KMS-11 (cell line): ENCODE measurements around the gene RBM10.

Experiments
- H2AFZ ChIP-seq: fragments of 200-600 bp; sonication (generic); 2 replicates; pipeline ENCODE4 v1.6.1; 2016; ENCODE audit warnings: antibody characterized with exemption, mixed run types, low read depth
- H3K27ac ChIP-seq: fragments of 200-600 bp; sonication (generic); 2 replicates; pipeline ENCODE4 v1.6.1; 2016; ENCODE audit warnings: mild to moderate bottlenecking, mixed run types
- H3K27me3 ChIP-seq: fragments of 200-600 bp; sonication (generic); 2 replicates; pipeline ENCODE4 v1.6.1; 2017; ENCODE audit warnings: mild to moderate bottlenecking, low read depth, mixed run types, moderate library complexity; ENCODE audit not compliant: insufficient read depth
- H3K36me3 ChIP-seq: fragments of 200-600 bp; sonication (generic); 2 replicates; pipeline ENCODE4 v1.6.1; 2017; ENCODE audit warnings: mild to moderate bottlenecking, mixed run types; ENCODE audit not compliant: insufficient read depth
- H3K4me1 ChIP-seq: fragments of 200-600 bp; sonication (generic); 2 replicates; pipeline ENCODE4 v1.6.1; 2016; ENCODE audit warnings: mild to moderate bottlenecking, low read depth, mixed run types; ENCODE audit not compliant: poor library complexity, severe bottlenecking
- H3K4me2 ChIP-seq: fragments of 200-600 bp; sonication (generic); 2 replicates; pipeline ENCODE4 v1.7.0; 2016; ENCODE audit warnings: mild to moderate bottlenecking, mixed run types
- H3K4me3 ChIP-seq: fragments of 200-600 bp; sonication (generic); IDR thresholded peaks from 2 replicates; pipeline ENCODE4 v1.6.1; 2017; ENCODE audit warnings: low read depth, low read length, mixed read lengths; ENCODE audit not compliant: insufficient read depth
- H3K79me2 ChIP-seq: fragments of 200-600 bp; sonication (generic); 2 replicates; pipeline ENCODE4 v1.6.1; 2016; ENCODE audit warnings: low read depth, mixed run types; ENCODE audit not compliant: insufficient read depth
- H3K9ac ChIP-seq: fragments of 200-600 bp; sonication (generic); 2 replicates; pipeline ENCODE4 v1.6.1; 2016; ENCODE audit warnings: mild to moderate bottlenecking, mixed run types
- H4K20me1 ChIP-seq: fragments of 200-600 bp; sonication (generic); 2 replicates; pipeline ENCODE4 v1.6.1; 2016; ENCODE audit warnings: mild to moderate bottlenecking, mixed run types; ENCODE audit not compliant: insufficient read depth
- CTCF ChIP-seq: fragments of 200-600 bp; sonication (generic); conservative IDR thresholded peaks from 2 replicates; pipeline ENCODE4 v1.6.1; 2017; ENCODE audit warnings: low read depth, mild to moderate bottlenecking, antibody characterized with exemption, low read length, moderate library complexity, mixed read lengths

RBM10 gene

GRCh38 chrX:47169726-47170515 is 24.9 kb downstream of the RBM10 start:
- Histone ChIP-seq H3K9ac (no peak overlapping the region), H3K4me1 (no peaks in the 10 kb centered on the region), H4K20me1 (no peaks in the 10 kb centered on the region), H3K79me2 (peaks cover 16% of the 10 kb centered on the region; the same call in 1 of the 2 replicates), H3K36me3 (no peaks in the 10 kb centered on the region), H3K27ac (no peak overlapping the region), H3K4me3 (no peak overlapping the region), H3K27me3 (no peaks in the 10 kb centered on the region), H3K4me2 (no peak overlapping the region), H2AFZ (no peak overlapping the region)
- no peak for TF ChIP-seq CTCF

GRCh38 chrX:47170861-47171692 is 26.1 kb downstream of the RBM10 start:
- no peak overlapping the region for H2AFZ ChIP-seq
- no peaks in the 10 kb centered on the region for H3K36me3 ChIP-seq
- peaks cover 8% of the 10 kb centered on the region; the same call in 1 of the 2 replicates for H3K79me2 ChIP-seq
- no peak overlapping the region for H3K27ac ChIP-seq
- H3K9ac ChIP-seq: no peak overlapping the region
- no peaks in the 10 kb centered on the region for H4K20me1 ChIP-seq
- H3K4me2 ChIP-seq: no peak overlapping the region
- no peaks in the 10 kb centered on the region for H3K27me3 ChIP-seq
- no peak for TF ChIP-seq CTCF
- H3K4me3 ChIP-seq: no peak overlapping the region
- no peaks in the 10 kb centered on the region for H3K4me1 ChIP-seq

- H3K27me3 ChIP-seq: no peaks in the 10 kb centered on the region
- H3K4me2 ChIP-seq: no peak overlapping the region
- no peak overlapping the region for H2AFZ ChIP-seq
- peaks cover 8% of the 10 kb centered on the region; the same call in 1 of the 2 replicates for H3K79me2 ChIP-seq
- H3K36me3 ChIP-seq: no peaks in the 10 kb centered on the region; the same call in 1 of the 2 replicates
- no peaks in the 10 kb centered on the region for H4K20me1 ChIP-seq
- TF ChIP-seq CTCF: no peak
- H3K27ac ChIP-seq: no peak overlapping the region
- no peak overlapping the region for H3K9ac ChIP-seq
- no peak overlapping the region for H3K4me3 ChIP-seq
- H3K4me1 ChIP-seq: no peaks in the 10 kb centered on the region
Measured at GRCh38 chrX:47171996-47172395, 27.0 kb downstream of the RBM10 start.

GRCh38 chrX:47172549-47172948 is 27.5 kb downstream of the RBM10 start:
- Histone ChIP-seq H3K9ac (no peak overlapping the region), H3K79me2 (peaks cover 7% of the 10 kb centered on the region; the same call in 1 of the 2 replicates), H3K4me2 (no peak overlapping the region), H2AFZ (no peak overlapping the region), H3K27me3 (no peaks in the 10 kb centered on the region), H3K27ac (no peak overlapping the region), H3K4me3 (no peak overlapping the region), H4K20me1 (no peaks in the 10 kb centered on the region), H3K36me3 (no peaks in the 10 kb centered on the region; the same call in 1 of the 2 replicates), H3K4me1 (no peaks in the 10 kb centered on the region)
- TF ChIP-seq CTCF: no peak
